Amniotic epithelial cell (primary cell): ENCODE data around the gene SCUBE1.

Experiments used
- DNase-seq: peaks from one replicate; pipeline ENCODE4 v3.0.0-alpha.2; 2010; ENCODE audit warnings: low read depth

SCUBE1 gene

DNA sequence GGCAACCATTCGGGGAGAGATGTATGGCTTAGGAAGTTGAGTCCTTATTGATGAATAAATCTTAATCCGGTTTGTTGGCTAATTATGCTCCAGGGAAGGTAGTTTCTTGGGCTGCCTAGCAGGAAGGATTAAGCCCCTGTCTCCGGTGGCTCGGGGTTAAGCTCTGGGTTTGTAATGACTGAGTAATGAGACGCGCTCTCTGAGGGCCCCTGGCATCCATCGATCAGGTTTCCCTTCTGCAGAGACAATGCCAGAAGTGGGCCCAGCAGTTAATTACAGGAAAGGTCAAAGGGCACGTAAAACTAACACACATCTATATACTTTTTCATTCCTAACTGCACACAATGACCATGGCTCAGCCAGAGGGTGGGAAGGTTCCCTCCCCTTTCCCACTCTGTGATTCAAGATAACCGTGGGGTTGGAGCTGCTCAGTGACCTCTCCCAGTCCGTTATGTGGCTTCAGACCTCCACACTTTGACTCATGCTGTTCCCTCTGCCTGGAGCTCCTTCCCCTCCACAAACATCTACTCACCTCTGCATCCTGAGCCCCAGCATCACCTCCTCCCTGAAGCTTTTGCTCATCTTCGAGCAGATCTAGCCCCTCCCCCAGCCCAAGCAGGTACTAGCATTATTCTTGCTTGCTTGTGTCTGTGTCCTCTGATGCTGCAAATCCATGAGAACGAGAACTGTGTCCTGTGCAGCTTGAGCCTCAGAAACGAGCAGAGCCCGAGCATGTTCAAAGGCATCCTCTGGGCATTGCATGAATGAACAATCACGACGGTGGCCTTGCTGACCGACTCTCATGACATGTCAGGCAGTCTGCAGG, 16.6 kb downstream of the SCUBE1 start:
- no peak for DNase-seq

DNA sequence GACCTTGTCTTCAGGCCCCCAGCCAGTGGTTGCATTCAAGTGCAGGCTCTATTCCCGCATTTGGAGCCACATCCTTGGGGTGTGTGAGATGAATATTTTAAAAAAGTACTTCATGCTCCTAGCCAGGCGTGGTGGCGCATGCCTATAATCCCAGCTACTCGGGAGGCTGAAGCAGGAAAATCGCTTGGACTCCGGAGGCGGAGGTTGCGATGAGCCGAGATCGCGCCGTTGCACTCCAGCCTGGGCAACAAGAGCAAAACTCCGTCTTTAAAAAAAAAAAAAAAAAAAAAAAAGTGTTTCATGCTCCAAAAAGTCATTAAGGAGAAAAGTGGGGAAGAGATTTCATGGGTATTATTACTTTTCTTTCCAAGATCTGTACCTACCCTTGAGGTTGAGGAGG, 18.0 kb downstream of the SCUBE1 start:
- DNase-seq = no peak

DNA sequence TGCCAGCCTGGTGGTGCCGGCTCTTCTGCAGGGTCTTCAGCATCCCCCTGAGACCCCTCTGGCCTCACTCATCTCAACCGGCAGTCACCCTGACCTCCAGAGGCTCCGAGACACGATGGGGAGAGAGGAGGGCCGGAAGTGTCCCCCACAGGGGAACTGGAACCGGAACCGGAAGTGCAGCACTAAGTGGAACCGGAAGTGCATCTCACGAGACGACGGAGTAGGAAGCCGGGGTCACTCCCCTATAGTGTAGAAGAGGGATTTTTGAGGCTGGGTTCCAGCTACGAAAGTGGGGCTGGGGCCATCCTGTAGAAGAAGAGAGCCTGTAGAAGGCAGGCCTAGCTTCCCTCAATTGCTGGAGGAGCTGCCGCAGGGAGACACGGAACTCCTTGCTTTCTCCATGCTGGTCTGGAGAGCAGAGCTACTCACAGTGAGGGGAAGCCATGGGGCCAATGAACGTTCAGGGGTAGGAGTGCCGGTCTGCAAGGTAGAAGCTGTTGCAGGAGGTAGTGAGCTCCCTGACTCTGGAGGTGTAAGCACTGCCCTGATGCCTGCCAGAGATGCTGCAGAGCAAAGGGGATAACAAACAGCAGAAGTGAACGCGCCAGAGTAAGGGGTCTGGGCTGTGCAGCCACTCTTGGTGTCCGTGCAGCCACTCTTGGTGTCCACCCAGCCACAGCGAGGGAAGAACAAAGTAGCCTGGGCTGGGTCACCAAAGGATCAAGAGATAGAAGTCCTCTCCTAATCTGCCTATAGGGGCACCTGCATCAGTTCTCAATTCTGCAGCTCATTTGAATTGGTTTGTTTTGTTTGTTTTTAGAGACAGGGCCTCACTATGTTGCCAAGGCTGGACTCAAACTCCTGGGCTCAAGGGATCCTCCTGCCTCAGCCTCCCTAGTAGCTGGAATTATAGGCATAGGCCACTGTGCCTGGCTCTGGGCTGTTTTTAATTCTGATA, 21.9 kb downstream of the SCUBE1 start:
- DNase-seq = no peak

DNA sequence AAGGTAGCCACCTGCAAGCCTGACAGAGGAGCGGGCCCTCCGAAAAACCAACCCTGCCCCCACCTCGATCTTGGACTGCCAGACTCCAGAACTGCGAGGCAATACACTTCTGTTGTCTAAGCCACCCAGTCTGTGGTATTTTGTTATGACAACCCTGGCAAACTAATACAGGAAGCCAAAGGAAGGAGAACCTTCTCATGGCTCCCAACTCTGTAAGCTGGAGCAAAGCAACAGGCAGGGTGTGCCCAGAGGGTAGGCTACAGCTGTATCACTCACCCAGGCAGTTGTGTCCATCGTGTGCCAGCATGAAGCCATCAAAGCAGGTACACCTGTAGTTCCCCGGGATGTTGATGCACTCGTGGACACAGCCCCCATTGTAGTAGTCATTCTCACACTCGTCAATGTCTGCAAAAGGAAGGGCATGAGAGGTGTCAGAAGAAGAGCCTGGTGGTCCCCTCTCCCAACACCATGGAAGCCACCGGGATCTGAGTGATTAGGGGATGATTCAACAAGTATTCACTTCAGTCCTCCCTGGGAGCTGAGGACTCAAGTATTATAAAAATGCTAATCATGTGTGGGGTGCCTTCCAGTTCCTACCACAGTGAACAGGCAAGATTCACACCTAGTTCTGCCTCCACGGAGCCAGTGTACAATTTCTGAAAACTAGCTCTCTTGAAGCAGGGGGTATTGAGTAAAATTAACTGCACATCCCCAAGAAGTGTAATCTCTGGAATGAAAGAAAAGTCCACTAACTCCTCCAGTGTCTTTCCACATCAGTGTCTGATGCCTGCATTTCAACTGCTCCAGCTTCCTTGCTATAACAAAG, 23.3 kb downstream of the SCUBE1 start:
- peak; percentile 8 for DNase-seq

DNA sequence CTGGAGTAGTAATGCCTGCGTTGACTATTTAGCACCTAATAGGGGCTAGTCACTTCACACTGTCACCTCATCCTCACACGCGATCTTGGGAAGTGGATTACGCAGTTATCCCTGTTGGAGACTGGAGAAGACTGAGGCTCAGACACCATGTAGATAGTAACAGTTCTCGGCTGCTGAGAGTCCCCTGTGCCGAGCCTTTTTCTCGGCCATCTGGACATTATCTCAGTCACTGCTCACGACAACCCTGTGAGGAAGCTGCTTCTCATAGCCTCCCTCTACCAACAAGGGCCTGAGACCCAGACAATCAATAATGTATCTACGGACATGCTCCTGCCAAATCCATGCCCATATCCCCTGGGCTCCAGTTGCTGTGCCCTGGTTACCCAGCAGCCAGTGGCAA, 25.9 kb downstream of the SCUBE1 start:
- DNase-seq = no peak

DNA sequence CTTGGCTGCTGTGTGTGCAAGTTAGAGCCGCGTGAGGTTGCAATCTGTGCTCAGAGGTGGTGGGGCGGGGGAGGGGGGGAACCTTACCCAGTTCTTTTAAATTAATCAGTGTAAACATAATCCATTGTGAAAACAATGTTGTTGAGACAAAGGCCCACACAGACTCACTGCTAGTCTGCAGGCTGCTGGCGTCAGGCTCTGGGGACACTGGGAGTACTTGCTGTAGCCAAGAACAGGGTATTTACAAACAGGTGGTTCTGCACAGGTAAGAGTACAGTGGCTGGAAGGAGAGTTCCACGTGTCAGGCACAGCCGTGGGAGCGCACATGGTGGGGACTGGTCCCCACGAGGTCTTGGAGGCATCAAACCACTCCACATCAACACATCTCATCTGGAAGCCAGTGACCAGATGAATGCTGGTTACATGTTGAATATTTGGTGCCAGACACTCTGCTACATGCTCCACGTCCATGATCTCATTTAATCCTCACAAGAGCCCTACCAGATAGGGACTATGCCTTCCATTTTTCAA, 27.4 kb downstream of the SCUBE1 start:
- no peak for DNase-seq

DNA sequence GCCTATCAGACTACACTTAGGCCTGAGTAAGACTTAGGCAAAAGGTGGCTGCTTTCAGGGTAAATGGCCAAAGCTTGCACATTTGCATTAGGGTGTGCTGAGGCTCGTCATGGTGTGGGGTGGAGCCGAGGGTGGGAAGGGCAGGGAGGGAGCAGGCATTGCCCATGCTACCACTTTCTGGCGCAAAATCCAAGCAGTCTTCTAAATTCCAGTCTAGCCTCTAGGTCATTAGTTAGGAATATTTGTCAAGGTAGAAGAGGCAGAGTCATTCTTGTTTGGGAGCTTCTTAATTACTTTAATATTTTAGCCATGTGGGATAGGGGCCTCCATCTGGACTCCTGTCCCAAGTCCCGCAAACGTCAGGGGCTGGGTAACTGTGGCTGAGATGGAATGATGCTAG, 28.6 kb downstream of the SCUBE1 start:
- no peak for DNase-seq

DNA sequence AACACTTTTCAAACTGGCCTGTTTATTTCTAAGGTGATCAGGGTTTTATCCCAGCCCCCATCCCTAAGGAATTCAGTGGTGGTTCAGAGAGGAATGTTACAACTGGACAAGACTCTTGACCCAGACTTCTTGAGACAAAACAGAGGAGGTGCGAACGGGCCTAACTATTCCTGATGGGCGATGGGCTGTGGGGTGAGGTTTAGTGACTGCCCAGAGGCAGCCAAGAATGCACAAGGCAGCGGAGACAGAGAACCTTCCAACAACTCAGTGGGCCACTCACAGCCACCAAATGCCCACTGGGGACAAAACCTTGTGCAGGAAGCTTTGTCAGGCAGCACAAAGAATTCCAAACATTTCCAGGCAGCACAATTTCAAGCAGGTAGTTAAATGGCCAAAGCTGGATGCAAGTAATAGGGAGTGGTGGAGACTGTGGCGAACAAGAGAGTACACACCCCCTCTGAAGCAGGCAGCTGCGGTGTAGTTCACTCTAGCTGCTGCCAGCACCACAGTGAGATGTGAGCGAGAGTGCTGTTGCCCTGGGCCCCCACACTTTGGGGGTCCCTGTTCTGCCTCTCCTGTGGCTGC, 29.2 kb downstream of the SCUBE1 start:
- DNase-seq = peak; percentile 5

DNA sequence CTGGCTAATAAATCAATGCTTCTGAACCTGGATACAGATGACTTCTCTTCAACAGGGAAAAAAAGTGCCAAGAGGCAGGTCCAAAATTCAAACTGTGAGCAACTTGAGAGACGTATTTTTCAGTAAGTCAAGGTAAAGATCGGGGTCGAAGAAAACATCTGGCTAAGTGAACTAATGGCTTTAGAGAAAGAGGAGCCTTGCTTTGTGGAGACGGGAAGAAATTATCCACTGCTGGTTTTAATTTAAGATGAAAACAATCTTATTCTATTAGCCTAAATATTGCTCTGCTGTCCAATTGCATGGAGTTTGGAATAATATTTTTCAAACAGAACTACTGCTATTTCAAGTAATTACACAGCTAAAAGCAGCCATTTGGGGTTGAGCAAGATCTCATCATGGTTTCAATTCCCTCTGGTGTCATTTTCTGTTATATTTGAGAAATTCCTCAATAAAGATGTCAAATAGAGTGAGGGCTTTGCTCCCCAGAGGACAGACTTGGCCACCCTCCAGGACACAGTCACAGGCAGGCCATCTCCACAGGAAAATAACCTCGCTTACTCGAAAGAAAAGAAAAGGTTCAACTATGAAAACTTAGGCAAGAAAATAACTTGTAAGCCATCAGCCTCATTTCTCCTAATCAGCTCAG, 29.8 kb downstream of the SCUBE1 start:
- DNase-seq = no peak

DNA sequence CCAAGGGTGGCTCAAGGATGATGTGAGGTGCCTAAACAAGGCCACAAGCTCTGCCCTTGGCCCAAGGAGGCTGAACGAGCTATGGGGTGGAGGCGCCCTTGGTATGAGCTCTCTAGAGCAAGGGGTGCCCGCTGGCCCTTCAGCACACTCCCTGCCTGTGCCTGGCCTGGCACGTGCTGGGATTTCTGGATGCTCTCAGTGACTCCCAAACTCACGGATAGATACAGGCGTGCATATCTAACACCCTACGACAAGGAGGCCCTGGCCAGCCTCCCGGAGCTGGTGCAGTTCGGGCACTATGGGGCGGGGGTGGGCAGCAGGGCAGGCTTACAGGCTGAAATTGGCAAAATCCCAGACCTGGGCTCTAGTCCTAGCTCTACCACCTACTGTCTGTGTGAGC, 30.6 kb downstream of the SCUBE1 start:
- DNase-seq = no peak

DNA sequence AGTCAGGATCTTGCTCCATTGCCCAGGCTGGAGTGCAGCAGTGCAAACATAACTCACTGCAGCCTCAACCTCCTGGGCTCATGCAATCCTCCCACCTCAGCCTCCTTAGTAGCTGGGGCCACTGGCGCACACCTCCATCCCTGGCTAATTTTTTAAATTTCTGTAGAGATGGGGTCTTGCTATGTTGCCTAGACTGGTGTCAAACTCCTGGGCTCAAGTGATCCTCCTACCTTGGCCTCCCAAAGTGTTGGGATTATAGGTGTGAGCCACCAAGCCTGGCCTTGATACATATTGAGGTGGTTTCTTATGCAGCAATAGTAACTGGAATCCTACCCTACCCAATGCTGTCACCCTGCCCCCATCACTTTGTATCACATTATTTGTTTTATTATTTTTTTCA, 32.4 kb downstream of the SCUBE1 start:
- no peak for DNase-seq

DNA sequence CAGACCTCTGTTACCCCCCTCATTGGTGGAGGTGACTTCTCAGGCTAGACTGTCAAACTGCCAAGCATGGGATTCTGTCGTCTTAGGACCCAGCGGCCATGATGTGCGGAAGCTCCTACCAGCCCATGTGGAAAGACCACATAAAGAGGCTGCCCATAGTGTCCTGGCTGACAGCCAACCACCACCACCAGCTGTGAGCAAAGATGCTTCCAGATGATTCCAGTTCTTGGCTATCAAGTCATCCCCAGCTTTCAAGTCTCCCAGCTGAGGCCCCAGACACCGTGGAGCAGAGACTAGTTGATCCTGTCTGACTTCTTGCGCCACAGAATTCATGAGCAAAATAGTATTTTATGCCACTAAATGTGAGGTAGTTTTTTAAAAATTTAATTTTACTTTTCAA, 32.9 kb downstream of the SCUBE1 start:
- peak; percentile 3 for DNase-seq

DNA sequence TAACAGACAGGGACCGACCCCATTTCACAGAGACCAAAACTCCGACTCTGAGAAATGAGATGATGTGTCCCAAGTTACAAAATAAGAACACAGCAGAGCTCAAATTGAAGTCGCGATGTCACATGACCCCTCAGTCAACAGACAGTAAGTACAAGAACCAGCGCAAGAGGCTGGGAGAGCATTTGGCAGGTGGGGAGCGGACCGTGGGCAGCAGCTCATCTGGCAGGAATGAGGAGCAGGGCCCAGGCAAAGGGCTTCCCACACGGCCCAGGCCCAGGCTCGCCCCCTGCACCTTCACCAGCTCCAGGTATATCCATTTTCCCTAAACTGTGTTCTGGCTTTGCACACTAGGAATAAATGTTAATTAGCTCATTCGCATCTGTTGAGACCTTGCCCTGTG, 34.3 kb downstream of the SCUBE1 start:
- DNase-seq = no peak

DNA sequence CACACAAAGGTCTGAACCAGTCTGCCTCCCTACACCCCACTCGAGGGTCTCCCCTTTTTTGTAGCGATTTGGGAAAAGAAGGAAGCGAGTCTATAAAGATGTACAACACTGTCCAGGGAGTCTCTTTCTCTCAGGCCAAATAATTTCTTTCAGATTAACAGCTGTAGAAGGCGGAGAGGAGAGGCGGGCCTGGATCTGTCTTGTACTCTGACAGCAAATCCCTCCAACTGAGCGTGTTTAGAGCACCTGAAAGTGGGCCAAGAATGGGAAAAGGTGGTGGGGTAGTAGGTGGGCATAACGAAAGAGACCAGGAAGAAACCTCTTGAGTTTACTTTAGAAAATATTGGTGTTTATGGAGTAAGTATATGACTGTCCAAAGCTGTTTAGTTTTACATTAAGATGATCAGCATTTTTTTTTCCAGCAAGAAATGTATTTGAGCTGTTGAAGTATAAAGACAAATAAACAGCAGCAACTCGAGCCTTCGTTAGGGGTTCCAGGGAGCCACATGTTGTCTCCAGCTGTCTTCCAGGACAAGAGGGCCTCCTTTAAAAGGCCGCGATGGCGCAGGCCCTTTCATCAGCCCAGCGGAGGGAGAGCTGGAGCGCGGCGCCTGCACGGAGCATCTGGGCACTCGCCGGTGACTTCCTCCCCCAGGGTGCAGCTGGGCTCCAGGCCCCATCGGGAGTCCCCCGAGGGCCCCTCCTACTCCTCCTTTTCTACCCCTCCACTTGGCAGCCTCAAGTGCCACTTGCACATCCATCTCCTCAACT, 34.9 kb downstream of the SCUBE1 start:
- DNase-seq = no peak

DNA sequence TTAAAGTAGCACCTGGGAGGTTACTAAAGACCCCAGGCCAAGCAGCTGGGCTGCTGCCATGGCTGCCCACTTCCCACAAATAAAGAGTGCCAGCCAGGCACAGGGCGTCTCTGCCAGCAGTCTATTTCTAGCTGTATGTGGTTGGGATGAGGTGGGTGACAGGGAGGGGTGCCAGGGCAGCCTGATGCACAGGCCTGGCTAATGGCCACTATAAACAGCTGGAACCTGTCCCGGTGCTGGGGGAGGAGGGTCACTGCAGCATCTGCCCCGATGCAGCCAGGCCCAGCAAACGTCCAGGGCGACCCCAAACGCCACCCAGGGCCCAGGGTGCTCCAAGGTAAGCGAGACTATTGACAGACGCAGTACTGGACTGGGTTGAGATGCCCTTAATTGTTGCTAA, 37.4 kb downstream of the SCUBE1 start:
- DNase-seq = no peak

DNA sequence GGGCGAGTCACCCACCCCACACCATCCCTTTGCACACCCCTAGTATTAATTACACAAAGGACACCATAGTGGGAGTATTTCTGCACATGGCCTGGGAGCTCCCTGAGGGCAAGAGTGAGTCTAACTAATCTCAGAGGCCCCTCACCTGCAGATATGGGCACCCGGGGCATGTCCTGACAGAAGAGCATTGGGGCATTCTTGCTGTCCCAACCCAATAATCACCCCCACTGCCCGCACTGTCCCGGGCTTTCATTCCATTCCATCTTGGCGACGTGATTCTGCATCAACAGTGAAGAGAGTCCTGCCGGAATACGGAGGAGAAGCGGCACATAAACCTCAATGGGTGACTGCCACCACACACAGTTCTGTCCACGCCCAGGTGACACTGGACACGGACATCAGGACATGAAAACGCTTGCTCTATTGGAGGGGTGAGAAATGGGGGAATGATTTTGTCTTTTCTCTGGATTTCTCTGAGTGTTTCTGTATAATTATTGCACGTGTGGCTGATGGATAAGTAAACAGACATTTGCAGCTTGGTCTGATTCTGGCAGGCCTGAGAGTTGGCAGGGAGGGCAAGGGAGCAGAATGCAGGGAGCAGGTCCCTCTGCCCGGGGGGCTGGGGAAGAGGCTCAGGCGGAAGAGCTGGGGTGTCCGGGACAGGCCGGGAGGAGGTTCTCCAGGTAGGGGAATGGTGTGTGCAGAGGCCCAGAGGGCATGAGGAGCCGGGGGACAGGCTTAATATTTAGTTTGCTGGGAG, 38.2 kb downstream of the SCUBE1 start:
- DNase-seq = no peak

DNA sequence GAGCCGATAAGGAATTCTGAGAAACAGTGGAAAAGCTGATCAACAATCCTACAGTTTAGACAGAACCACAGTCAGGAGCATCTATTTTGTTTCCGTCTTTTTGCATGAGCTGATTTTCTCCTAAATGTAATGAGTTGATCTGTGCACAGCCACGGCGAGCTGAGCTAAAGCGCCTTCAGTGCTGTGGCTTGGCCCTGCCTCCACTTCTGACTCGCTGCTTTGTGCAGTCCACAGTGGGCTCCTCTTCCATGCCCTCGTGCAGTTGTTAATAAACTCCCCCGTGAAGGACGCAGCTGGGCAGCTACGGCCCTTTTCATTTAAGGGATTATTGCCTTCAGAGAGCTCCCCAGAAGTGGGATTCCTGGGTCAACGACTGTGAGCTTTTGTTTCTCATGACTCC, 39.4 kb downstream of the SCUBE1 start:
- no peak for DNase-seq

DNA sequence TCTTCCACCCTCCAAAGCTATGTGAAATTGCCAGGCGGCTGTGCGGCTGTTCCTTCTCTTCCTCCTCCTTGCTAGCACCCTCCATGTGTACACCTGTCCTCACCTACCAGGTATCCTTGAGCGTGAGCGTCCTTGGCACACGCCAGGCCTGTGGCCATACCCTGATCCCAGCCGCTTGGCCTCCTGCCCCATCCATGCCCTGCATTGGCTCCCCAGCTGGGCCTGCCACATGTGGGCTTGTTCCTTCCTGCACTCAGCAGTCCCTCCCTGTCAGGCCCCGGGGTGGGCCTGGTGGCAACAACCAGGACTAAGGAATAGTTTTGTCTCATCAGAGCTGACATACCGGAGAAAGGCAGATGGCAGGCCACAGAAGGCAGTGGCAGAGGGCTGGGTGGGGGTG, 40.0 kb downstream of the SCUBE1 start:
- no peak for DNase-seq

DNA sequence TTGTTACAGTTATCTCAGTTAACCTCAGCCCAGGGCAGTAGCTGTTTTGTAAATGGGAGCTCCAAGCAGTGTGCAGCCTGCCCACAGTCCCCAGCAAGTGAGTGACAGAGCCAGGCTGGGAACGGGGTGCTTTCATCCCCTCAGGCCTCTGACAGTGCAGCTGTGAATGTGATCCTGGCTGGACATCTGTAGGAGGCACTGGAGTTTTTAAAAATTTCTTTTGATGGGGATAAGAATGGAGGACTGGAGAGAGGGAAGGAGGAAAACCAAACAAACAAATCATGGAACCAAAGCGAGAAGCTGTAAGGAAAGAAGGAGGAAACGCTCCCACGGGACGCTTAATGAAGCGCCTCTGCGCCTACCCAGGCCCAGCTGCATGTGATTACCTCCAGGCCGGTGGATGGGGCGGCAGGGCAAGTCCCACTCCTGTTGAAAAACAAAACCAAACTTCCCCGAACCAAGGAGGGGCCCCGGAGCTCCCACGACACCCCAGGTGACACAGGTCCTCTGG, 40.6 kb downstream of the SCUBE1 start:
- no peak for DNase-seq
